ENCODE data around the gene TMED6. TPM values are rescaled to one million over a fixed set of nuclear protein-coding genes. Genes with fewer than 3 reads are reported as not detected.

Gene TMED6
- total RNA-seq, 1 experiment from 2014 or later: not detected

DNA sequence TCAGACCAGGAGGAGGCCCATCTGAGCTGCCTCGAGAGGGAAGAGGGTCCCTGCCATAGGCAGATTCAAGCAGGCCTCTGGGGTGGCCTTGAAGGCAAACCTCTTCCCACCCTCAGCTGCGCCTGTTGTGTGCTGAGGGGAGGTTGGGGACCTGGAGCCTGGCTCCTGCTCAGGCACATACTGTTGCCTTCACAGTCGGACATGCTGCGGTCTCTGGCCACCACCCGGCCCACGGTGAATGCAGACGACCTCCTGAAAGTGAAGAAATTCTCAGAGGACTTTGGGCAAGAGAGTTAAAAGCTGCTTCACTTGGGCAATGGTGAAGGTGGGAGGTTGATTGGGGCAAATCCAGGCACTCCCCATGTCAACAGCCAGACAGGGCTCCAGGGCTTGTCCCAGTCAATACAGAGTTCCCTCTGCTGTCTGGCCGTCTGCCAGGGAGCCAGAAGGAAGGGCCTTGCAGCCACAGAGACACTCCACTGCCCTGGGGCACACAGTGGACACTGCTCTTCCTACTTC lies 27.5 kb downstream of the TMED6 start:
- no peak for DNase-seq (ENCODE audit: low spot score)

DNA sequence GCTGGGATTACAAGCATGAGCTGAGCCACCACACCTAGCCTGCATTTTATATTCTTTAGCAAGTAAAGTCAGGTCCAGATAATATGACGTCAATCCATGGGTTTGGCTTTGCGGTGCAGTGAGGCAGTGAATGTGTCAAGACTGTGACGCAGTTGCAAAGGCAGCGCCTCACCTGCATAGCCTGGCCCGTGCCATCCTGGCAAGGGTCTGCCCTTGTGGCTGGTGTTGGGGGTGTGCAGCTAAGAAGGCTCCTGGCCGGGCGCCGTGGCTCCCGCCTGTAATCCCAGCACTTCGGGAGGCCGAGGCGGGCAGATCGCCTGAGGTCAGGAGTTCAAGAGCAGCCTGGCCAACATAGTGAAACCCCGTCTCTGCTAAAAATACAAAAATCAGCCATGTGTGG lies 28.2 kb downstream of the TMED6 start:
- DNase-seq (ENCODE audit: low spot score): no peak

DNA sequence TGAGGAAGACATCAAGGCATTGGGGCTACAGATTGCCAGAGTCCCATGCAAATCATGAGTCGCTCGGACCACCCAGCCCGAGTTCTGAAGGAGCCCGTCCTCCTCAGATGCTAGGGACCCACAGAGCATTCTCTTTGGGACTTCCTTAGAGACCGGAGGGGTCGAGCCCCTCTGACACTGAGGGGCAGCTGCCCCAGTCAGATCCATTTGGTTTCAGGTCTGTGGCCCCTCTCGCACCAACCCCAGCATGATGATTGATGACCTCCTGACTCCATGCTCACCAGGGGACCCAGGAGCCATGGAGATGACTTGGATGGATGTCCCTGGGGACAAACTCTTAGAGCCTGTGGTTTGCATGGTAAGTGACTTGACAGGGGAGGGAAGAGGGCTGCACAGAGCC lies 29.2 kb downstream of the TMED6 start:
- DNase-seq (ENCODE audit: low spot score): no peak

- DNase-seq (ENCODE audit: low spot score): no peak
Measured at GRCh38 chr16:69321080-69321479, 30.5 kb downstream of the TMED6 start.

DNA sequence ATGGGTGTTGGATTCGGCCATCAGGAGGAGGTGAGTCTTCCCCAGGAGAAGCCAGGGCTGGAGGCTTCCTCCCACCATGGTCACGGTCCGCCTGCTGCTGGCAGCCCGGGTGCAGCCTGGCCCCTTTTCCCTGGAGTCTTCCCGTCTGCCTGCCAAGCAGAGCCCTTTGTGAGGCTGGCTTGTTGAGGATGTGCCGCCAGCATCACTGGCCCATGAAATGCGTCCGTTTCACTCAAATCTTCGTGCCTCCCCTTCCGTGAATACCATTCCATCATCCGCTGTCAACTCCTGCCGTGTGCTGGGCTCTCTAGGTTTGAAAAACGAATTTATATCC lies 30.9 kb downstream of the TMED6 start:
- DNase-seq (ENCODE audit: low spot score): no peak

GRCh38 chr16:69319826-69320739 lies 31.5 kb downstream of the TMED6 start:
- DNase-seq (ENCODE audit: low spot score): no peak

- no peak for DNase-seq (ENCODE audit: low spot score)
Measured at GRCh38 chr16:69319381-69319780, 32.2 kb downstream of the TMED6 start.

GRCh38 chr16:69318911-69319289 lies 32.7 kb downstream of the TMED6 start:
- no peak for DNase-seq (ENCODE audit: low spot score)

GRCh38 chr16:69318177-69318910 lies 33.2 kb downstream of the TMED6 start:
- no peak for DNase-seq (ENCODE audit: low spot score)

GRCh38 chr16:69316595-69317034 lies 35.0 kb downstream of the TMED6 start:
- no peak for DNase-seq (ENCODE audit: low spot score)

DNA sequence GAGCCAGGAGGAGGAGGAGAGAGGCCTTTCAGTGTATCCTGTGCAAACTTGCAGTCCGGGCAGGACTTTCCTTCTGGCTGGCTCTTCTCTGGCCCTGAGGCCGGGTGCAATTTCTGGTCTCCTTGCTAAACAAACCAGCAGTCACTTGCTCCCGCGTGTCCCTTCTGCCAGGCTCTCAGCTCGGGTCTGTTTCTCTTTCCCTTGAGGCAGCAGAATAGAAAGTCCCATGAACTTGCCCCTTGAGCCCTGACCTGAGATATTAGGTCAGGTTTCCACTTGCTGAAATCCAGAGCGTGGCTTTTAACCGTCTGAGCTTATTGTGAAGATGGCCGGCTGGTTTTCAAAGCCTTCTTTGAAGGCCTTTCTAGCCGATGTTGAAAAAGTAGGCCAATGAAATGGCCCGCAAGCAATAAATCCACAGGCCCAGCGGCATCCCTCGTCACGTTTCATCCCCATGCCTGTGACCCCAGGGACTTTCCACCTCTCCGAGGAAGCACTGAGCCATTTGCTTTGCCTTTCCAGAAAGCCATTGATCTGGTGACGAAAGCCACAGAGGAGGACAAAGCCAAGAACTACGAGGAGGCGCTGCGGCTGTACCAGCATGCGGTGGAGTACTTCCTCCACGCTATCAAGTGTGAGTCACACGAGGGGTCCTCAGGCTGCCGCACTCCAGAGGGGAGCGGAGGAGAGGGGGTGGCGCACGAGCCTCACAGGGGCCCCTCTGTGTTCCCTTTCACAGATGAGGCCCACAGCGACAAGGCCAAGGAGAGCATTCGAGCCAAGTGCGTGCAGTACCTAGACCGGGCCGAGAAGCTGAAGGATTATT lies 35.9 kb downstream of the TMED6 start:
- no peak for DNase-seq (ENCODE audit: low spot score)

DNA sequence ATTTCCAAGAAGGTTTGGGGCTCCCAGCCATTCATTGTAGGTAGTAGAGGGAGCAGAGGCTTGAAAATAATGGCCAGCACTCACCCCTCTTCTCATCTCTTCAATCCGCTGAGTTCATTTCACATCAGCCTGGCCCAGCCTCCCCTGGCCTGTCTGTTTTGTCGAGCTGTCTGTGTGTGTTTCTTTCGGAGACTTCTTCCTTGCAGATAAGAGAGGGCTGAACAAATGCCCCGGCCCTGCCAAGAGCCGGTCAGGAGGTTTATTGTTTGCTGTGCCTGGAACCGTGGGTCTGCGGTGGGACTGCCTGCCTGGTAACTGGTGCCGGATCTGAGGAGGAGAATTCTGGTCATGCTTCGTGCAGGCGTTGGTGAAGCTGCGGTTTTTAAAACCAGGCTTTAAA lies 37.1 kb downstream of the TMED6 start:
- no peak for DNase-seq (ENCODE audit: low spot score)

DNA sequence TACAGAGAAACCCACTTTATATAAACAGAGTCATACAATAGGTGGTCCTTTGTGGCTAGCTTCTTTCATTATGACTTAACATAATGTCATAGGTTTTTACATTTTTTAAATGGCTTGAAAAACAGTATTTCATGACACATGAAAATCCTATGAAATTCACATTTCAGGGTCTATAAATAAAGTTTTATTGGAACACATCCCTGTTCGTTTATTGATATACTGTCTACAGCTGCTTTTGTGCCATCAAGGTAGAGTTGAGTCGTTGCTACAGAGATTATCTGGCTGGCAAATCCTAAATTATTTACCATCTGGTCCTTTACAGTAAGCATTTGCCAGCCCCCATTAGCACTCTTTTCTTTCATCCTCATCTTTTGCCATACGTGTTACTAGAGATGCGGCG lies 38.1 kb downstream of the TMED6 start:
- no peak for DNase-seq (ENCODE audit: low spot score)

DNA sequence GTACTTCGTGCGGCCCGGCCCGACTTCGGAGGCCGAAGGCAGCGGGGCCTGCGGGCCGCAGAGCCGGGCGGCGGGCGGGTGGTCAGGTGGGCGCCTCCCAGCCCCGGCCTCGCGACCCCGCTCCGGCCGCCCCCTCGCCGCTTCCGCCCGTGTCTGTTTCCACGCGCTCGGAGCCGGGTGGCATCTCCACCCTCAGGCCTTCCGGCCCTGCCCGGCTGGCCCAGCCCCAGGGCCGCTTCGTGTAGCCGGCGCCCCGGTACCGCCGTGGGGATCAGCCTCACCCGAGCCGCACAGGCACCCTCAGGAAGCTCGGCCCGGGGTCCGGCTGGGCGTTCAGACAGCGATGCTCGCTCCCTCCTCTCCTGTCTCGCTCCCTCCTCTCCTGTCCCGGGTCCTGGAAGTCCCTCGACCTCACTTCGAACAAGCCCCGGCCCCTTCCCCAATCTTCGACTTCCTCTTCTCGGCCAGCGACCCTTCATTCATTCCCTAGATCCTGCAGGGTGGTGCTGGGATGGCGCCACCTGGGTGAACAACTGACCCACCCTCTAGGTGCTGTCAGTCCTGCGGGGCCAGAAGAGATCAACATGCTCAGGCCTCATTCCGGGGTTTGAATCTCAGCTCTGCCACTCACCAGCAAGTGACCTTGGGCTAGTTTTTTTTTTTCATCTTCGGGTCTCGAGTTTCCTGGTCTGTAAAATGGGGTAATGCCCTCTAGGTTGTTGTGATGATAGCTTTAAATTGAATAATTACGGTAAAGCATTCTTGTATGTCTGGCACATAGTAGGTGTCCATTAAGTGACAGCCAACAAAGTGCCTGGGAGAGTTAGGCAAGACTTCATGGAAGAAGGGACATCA lies 39.8 kb downstream of the TMED6 start:
- peak; percentile 30 for DNase-seq (ENCODE audit: low spot score)

DNA sequence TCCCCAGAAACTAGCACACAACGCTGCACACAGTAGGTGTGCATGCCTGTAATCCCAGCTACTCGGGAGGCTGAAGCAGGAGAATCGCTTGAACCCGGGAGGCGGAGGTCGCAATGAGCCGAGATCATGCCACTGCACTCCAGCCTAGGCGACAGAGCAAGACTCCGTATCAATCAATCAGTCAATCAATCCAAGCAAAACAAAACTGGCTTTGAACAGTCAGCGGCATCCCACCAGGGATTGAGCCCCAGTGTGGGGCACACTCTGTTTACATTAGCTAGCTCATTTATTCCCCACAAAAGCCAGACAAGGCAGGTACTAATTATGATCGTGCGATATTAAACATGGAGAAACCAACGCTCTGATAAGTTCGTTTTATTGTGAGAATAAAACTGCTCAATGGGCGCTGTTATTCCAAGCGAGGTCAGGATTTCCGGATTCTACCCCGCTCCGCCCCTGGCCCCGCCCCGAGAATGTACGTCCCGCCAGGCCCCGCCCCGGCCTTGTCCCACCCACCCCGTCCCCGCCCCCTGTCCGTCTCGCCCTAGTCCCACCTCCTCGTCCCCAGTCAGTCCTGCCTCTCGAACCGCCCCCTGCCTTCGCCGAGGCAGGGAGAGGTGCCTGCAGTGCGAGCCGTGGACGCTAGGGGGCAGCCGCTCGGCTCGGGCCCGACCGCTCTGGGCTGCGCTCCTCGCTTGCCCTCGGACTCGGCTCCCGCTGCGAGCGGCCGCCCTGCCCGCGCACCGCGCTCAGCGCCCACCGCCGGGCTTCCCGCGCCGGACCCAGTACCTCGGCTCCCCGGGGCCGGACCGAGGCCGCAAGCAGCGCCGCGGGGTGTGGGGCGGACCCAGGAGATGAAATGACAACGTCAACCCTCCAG lies 40.7 kb downstream of the TMED6 start, which contains the start of gene VPS4A:
VPS4A (plus strand) TSS at position 698 of the 880 bp plus-strand sequence; CDS start at position 860, 162 bp downstream.
- DNase-seq (ENCODE audit: low spot score): peak; percentile 88

- no peak for DNase-seq (ENCODE audit: low spot score)
Measured at GRCh38 chr16:69309316-69309715, 42.3 kb downstream of the TMED6 start.

GRCh38 chr16:69307856-69308255 lies 43.7 kb downstream of the TMED6 start:
- no peak for DNase-seq (ENCODE audit: low spot score)

DNA sequence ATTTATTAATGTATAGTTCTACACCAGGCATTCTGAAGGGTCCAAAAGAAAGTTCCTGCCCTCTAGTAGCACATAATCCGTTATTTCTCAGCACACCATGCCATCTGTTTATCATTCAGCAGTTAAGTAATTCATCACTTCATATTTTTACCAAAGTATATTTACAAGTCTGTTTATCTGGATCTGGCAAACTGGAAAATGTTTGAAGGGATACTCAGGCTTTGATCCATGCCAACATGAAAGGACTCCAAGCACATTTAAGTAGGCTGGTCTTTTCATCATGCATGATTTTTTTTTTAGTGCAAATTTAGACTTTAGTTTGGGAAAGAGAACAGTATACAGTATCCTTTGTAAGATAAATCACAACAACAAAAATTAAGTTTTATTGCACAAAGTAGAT lies 44.5 kb downstream of the TMED6 start:
- DNase-seq (ENCODE audit: low spot score): no peak

DNA sequence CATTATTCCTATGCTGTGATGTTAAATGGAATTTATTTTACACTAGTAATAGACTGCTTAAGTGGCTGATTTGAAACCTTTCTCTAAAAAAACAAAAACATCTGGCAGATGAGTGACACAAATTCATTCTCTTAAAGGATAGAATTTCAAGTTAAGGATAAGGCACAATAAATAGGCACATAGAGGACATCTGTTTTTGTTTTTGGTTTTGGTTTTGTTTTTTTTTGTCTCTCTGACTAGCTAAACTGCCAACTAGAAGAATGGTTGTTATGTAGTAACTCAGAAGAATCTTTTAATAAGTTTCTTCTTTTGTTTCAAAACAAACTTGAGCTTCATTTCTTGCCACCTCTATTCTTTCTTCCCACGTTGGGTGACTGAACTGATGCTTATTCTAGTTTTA lies 45.6 kb downstream of the TMED6 start:
- DNase-seq (ENCODE audit: low spot score): no peak

GRCh38 chr16:69302301-69302700 lies 49.3 kb downstream of the TMED6 start:
- DNase-seq (ENCODE audit: low spot score): no peak
